Activated CD8-positive, alpha-beta T cell treated with anti-CD3 and anti-CD28 coated beads, Interleukin-2, amount 10 ng/mL, durations not matched to agents 7 days and 5 days (primary cell): Measurements from ENCODE around the gene KIF4A. TPM values are rescaled to one million over a fixed set of nuclear protein-coding genes. Genes with fewer than 3 reads are reported as not detected.
"Not testable (repeated sequence)": the region's sequence is repeated elsewhere in the genome, so short reads cannot be mapped to it uniquely, and the experiment has no call there.

Experiments used
- ATAC-seq: fragments of 150-1000 bp; cut with Tn5 transposase; one replicate; pipeline ENCODE4 v1.10.0; 2021; ENCODE audit warnings: moderate library complexity
- CTCF ChIA-PET: fragments of 350-600 bp; sonication (Branson Sonifier 250); formaldehyde crosslinking; loops from one replicate; lab custom pipeline; 2021; ENCODE audit warnings: antibody characterized with exemption; lab: Charles Lee
- POLR2A ChIA-PET: fragments of 350-600 bp; sonication (Branson Sonifier 250); formaldehyde crosslinking; loops from one replicate; lab custom pipeline; 2021; ENCODE audit warnings: antibody characterized with exemption; lab: Charles Lee
- DNase-seq: peaks from one replicate; pipeline ENCODE4 v3.0.0-alpha.2; 2020
- H3K27ac Mint-ChIP-seq: one replicate; pipeline ENCODE4 v1.8.0; 2021; ENCODE audit warnings: mild to moderate bottlenecking, mixed read lengths
- H3K27me3 Mint-ChIP-seq: one replicate; pipeline ENCODE4 v1.8.0; 2021; ENCODE audit warnings: low read depth, mixed read lengths
- H3K36me3 Mint-ChIP-seq: one replicate; pipeline ENCODE4 v1.8.0; 2021; ENCODE audit warnings: low read depth, mixed read lengths
- H3K4me1 Mint-ChIP-seq: one replicate; pipeline ENCODE4 v1.8.0; 2021; ENCODE audit warnings: low read depth, mixed read lengths
- H3K4me3 Mint-ChIP-seq: one replicate; pipeline ENCODE4 v1.8.0; 2021; ENCODE audit warnings: mild to moderate bottlenecking, mixed read lengths
- H3K9me3 Mint-ChIP-seq: one replicate; pipeline ENCODE4 v1.8.0; 2022; ENCODE audit warnings: mixed read lengths; ENCODE audit not compliant: insufficient read depth
- total RNA-seq, 2 experiments: library from RNA; stranded (reverse); gene quantifications; one replicate each; pipeline ENCODE4 v1.2.3, GENCODE V29; 2021

The KIF4A gene
- total RNA-seq, 2 experiments from 2014 or later, result 41.3 to 44.3 TPM

GRCh38 chrX:70293621-70294020, 3.7 kb downstream of the KIF4A start:
- DNase-seq (no peak), ATAC-seq (no peak)
- Mint-ChIP-seq H3K27ac (no peak overlapping the region), H3K4me1 (peaks cover 27% of the 10 kb centered on the region), H3K9me3 (no peaks in the 10 kb centered on the region), H3K4me3 (no peak overlapping the region), H3K27me3 (no peaks in the 10 kb centered on the region), H3K36me3 (peaks cover 33% of the 10 kb centered on the region)
- CTCF ChIA-PET, result no interaction called here
- POLR2A ChIA-PET, result interaction anchor here (0.6 kb wide), 2 partner anchors 40 to 306 kb away, joined by 3 to 5 read pairs; no protein-coding TSS in a partner anchor

DNA sequence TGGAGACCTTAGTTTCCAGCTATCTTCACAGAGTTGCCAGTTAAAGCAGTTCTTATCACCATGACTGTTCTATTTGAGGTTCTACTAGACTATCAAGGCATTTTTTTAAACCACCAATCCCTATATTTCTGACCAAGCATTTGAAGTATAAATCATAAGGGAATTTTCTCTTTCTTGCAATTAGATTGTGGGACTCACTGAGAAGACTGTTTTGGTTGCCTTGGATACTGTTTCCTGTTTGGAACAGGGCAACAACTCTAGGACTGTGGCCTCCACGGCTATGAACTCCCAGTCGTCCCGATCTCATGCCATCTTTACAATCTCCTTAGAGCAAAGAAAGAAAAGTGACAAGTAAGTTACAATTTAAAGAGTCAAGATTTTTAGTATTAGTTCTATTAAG, 11.8 kb downstream of the KIF4A start:
- Mint-ChIP-seq H3K9me3 (no peaks in the 10 kb centered on the region), H3K4me1 (no peaks in the 10 kb centered on the region), H3K27me3 (no peaks in the 10 kb centered on the region), H3K4me3 (no peak overlapping the region), H3K36me3 (peaks cover 56% of the 10 kb centered on the region), H3K27ac (no peak overlapping the region)
- ChIA-PET CTCF (no interaction called here), POLR2A (no interaction called here)
- ATAC-seq (no peak), DNase-seq (no peak)

DNA sequence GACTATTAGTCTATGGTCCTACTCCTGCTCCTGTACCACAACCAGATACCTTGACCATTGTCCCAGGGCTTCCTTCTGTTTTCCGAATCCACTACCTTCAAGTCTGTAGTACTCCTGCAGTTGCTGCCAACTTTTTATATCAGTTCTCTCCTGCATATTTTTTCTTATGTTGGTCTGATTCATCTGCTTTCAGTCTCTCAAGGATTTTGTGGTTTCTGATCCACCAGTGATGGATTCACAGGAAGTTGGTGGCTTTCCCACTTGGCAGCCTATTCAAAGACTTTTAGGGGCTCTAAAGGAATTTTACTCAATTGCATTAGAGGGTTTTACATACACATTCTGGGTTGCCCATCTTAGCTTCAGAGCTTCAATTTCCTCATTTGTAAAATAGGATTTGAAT, 23.6 kb downstream of the KIF4A start:
- H3K9me3 Mint-ChIP-seq, result no peaks in the 10 kb centered on the region
- CTCF ChIA-PET, result no interaction called here
- no peak for ATAC-seq

DNA sequence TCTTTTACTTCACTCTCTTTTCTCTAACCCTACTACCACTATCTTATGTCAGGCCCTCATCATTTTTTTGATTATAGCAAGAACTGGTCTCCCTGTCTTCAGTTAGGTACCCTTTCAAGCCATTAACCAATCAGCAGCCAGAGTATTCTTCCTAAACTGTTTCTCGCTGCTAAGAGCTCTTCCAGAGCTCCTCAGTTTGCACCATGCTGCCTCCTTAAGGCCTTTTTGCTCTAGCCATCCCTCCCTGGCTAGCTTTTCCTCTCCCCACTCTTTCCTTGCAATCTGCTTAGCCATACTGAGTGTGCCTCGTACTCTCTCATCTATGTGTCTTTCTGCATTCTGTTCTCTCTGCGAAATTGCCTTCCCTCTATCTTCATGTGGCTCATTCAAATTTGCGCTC, 32.9 kb downstream of the KIF4A start:
- DNase-seq (no peak), ATAC-seq (no peak)
- Mint-ChIP-seq H3K9me3 (no peaks in the 10 kb centered on the region), H3K36me3 (peaks cover 21% of the 10 kb centered on the region), H3K27ac (no peak overlapping the region), H3K4me1 (no peaks in the 10 kb centered on the region), H3K4me3 (no peak overlapping the region), H3K27me3 (no peaks in the 10 kb centered on the region)
- ChIA-PET POLR2A (no interaction called here), CTCF (no interaction called here)

More for the DNA sequence above, 23.6 kb downstream of the KIF4A start:
- no peak for DNase-seq
- Mint-ChIP-seq H3K4me1 (no peaks in the 10 kb centered on the region), H3K36me3 (peaks cover 39% of the 10 kb centered on the region), H3K4me3 (no peak overlapping the region), H3K27me3 (no peaks in the 10 kb centered on the region), H3K27ac (no peak overlapping the region)
- POLR2A ChIA-PET, result no interaction called here

DNA sequence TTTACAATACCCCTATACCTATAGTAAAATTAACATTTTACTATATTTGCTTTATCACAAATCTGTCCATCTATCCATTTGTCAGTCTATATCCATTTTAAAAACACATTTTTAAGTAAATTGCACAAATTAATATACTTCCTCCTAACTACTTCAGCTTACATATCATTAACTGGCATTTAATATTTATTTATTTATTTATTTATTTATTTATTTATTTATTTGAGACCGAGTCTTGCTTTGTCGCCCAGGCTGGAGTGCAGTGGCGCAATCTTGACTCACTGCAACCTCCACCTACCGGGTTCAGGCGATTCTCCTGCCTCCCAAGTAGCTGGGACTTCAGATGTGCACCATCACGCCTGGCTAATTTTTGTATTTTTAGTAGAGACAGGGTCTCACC, 33.7 kb downstream of the KIF4A start:
- H3K4me1 Mint-ChIP-seq, CTCF ChIA-PET, H3K27me3 Mint-ChIP-seq, H3K4me3 Mint-ChIP-seq, ATAC-seq, POLR2A ChIA-PET, DNase-seq, H3K27ac Mint-ChIP-seq, H3K9me3 Mint-ChIP-seq: not testable (repeated sequence)
- H3K36me3 Mint-ChIP-seq, result peaks cover 19% of the 10 kb centered on the region

DNA sequence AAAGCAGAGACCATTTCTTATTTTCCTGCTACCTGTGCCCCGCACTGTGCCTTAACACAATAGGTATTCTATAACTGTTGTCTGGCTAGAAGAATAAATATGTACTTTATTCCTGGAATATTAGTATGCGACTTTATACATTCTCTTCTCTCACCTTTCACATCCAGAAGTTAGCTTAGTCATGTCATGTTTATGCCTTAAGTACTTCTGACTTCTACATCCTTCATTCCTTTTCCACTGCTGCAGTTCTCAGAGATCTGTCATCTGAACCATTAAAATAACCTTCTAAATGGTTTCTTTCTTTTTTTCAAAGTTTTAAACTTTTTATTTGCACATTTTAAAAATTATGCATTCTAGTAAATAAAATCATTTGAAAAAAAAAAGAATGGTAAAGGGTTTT, 34.4 kb downstream of the KIF4A start:
- no peak for ATAC-seq
- Mint-ChIP-seq H3K4me1 (no peaks in the 10 kb centered on the region), H3K9me3 (no peaks in the 10 kb centered on the region), H3K27ac (no peak overlapping the region), H3K36me3 (peaks cover 19% of the 10 kb centered on the region), H3K27me3 (no peaks in the 10 kb centered on the region), H3K4me3 (no peak overlapping the region)
- POLR2A ChIA-PET, result no interaction called here
- DNase-seq, result no peak
- CTCF ChIA-PET, result no interaction called here

DNA sequence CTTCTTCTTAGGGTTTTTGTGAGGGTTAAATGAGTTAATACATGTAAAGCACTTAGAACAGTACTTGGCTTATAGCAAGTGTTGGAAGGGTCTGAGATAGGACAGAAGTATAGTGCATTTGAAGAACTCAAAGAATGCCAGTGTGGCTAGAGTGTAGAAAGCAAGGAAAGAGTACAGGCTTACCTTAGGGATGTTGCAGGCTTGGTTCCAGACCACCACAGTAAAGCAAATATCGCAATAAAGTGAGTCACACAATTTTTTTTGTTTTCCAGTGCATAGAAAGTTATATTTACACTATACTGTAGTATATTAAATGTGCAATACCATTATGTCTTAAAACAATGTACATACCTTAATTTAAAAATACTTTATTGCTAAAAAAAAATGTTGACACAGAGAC, 41.3 kb downstream of the KIF4A start:
- CTCF ChIA-PET, result no interaction called here
- Mint-ChIP-seq H3K36me3 (peaks cover 42% of the 10 kb centered on the region), H3K4me1 (peaks cover 5% of the 10 kb centered on the region), H3K27ac (no peak overlapping the region), H3K27me3 (no peaks in the 10 kb centered on the region), H3K9me3 (no peaks in the 10 kb centered on the region), H3K4me3 (no peak overlapping the region)
- POLR2A ChIA-PET, result no interaction called here
- ATAC-seq, result no peak
- DNase-seq, result no peak

DNA sequence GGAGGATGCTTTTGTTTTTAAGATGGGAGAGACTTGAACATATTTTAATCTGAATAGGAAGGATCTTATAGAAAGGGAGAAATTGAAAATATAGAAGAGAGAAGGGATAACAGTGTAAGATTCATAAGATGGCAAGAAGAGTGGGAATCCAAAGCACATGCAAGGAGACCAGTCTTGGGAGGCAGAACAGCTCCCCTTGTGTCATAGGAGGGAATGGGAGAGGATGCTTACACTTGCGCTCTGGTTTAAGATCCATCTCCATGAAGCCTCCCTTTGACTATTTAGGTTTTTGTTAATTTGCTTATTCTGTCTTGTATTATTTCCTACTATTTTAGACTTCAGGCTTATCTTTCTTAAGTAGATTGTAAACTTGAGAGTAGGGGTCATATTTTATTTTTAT, 42.7 kb downstream of the KIF4A start:
- peaks cover 12% of the 10 kb centered on the region for H3K4me1 Mint-ChIP-seq
- no peak overlapping the region for H3K27ac Mint-ChIP-seq
- no peak for ATAC-seq
- H3K4me3 Mint-ChIP-seq, result no peak overlapping the region
- DNase-seq, result no peak
- ChIA-PET CTCF (no interaction called here), POLR2A (no interaction called here)
- H3K36me3 Mint-ChIP-seq, result peaks cover 40% of the 10 kb centered on the region
- no peaks in the 10 kb centered on the region for H3K27me3 Mint-ChIP-seq
- no peaks in the 10 kb centered on the region for H3K9me3 Mint-ChIP-seq

- Mint-ChIP-seq H3K36me3 (peaks cover 34% of the 10 kb centered on the region), H3K27ac (no peak overlapping the region), H3K4me3 (no peak overlapping the region), H3K4me1 (peaks cover 12% of the 10 kb centered on the region), H3K27me3 (no peaks in the 10 kb centered on the region), H3K9me3 (no peaks in the 10 kb centered on the region)
- ChIA-PET POLR2A (no interaction called here), CTCF (no interaction called here)
- ATAC-seq (peak; percentile 44), DNase-seq (no peak)
Measured at GRCh38 chrX:70336767-70337166, 46.9 kb downstream of the KIF4A start.

DNA sequence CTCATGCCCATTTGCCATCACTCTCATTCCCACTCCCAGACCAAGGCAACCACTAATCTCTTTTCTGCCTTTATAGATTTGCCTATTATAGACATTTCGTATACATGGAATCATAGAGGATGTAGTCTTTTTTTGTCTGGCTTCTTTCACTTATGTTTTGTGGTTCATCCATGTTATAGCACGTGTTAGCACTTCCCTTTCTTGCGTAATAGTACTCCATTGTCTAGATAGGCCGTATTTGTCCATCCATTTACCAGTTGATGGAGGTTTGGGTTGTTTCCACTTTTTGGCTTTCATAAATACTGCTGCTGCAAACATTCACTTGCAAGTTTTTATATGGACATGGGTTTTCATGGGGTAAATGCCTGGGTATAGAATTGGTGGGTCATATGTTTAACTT, 48.4 kb downstream of the KIF4A start:
- Mint-ChIP-seq H3K27ac (no peak overlapping the region), H3K4me3 (no peak overlapping the region), H3K36me3 (peaks cover 38% of the 10 kb centered on the region), H3K9me3 (no peaks in the 10 kb centered on the region), H3K27me3 (no peaks in the 10 kb centered on the region), H3K4me1 (peaks cover 12% of the 10 kb centered on the region)
- CTCF ChIA-PET, result no interaction called here
- POLR2A ChIA-PET, result no interaction called here
- no peak for ATAC-seq
- no peak for DNase-seq

DNA sequence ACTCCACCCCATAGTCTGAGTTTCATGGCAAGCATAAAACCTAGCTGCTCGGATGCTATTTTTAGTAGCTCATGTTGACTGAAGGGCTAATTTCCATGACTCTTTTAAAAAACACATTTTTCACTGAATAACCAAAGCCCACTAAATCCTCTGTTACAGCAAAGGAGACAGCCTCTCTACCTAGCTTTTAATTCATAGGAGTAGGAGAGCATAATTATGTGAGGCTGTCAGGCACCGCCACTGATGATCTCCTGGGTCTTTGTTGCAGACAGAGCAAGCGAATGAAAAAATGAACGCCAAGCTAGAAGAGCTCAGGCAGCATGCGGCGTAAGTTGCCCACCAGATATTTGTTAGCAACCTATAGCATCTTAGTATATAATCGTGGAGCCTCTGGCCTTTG, 53.5 kb downstream of the KIF4A start:
- Mint-ChIP-seq H3K4me3 (no peak overlapping the region), H3K9me3 (no peaks in the 10 kb centered on the region), H3K27ac (no peak overlapping the region), H3K4me1 (no peaks in the 10 kb centered on the region), H3K36me3 (peaks cover 43% of the 10 kb centered on the region), H3K27me3 (no peaks in the 10 kb centered on the region)
- ChIA-PET POLR2A (no interaction called here), CTCF (no interaction called here)
- no peak for ATAC-seq
- no peak for DNase-seq

- DNase-seq, result no peak
- no peak overlapping the region for H3K27ac Mint-ChIP-seq
- peaks cover 57% of the 10 kb centered on the region for H3K36me3 Mint-ChIP-seq
- H3K9me3 Mint-ChIP-seq, result no peaks in the 10 kb centered on the region
- H3K4me3 Mint-ChIP-seq, result no peak overlapping the region
- ChIA-PET CTCF (no interaction called here), POLR2A (no interaction called here)
- no peak for ATAC-seq
- no peaks in the 10 kb centered on the region for H3K4me1 Mint-ChIP-seq
- H3K27me3 Mint-ChIP-seq, result no peaks in the 10 kb centered on the region
Measured at GRCh38 chrX:70346418-70347070, 56.6 kb downstream of the KIF4A start.

DNA sequence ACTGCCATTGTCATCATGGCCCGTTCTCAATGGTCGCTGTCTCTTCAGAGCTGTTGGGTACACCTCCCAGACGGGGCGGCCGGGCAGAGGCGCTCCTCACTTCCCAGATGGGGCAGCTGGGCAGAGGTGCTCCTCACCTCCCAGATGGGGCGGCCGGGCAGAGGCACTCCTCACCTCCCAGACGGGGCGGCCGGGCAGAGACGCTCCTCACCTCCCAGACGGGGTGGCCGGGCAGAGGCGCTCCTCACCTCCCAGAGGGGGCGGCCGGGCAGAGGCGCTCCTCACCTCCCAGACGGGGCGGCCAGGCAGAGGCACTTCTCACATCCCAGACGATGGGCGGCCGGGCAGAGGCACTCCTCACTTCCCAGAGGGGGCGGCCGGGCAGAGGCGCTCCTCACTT, 58.9 kb downstream of the KIF4A start:
- POLR2A ChIA-PET, CTCF ChIA-PET: not testable (repeated sequence)
- peaks cover 55% of the 10 kb centered on the region for H3K36me3 Mint-ChIP-seq

More for the DNA sequence above, 58.9 kb downstream of the KIF4A start:
- H3K27me3 Mint-ChIP-seq, DNase-seq, H3K4me1 Mint-ChIP-seq, H3K9me3 Mint-ChIP-seq, H3K27ac Mint-ChIP-seq, ATAC-seq, H3K4me3 Mint-ChIP-seq: not testable (repeated sequence)
